GM18499 (cell line): Measurements from ENCODE around the gene HIC1.
A peak's percentile ranks its signal among the peaks of the same experiment; 100 is the strongest.

Source experiments
- ATAC-seq: cut with Tn5 transposase; IDR thresholded peaks from one replicate; pipeline ENCODE4 v1.9.1; 2021; ENCODE audit warnings: moderate number of reproducible peaks; ENCODE audit not compliant: insufficient read depth, unreplicated experiment

The HIC1 gene

DNA sequence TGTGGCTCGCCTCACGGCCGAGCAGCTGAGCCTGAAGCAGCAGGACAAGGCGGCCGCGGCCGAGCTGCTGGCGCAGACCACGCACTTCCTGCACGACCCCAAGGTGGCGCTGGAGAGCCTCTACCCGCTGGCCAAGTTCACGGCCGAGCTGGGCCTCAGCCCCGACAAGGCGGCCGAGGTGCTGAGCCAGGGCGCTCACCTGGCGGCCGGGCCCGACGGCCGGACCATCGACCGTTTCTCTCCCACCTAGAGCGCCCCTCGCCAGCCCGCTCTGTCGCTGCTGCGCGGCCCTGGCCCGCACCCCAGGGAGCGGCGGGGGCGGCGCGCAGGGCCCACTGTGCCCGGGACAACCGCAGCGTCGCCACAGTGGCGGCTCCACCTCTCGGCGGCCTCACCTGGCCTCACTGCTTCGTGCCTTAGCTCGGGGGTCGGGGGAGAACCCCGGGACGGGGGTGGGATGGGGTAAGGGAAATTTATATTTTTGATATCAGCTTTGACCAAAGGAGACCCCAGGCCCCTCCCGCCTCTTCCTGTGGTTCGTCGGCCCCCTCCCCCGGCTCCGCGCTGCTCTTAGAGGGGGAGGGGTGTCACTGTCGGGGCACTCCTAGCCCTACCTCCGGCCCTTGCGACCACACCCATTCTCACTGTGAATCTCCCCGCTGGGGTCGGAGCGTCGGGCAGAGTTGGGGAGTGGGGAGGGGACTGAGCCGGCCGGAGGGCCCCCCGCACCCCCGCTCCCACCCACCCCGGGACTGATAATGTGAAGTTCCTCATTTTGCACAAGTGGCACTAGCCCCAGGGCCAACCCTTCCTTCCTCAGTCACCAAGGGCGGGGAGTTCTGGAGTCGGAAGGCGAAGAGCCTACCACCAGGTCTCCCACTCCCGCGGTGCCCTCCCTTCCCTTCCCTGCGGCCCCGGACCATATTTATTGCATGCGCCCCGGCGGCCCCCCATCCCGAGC is 4.0 kb downstream of the HIC1 start:
- no peak for ATAC-seq

DNA sequence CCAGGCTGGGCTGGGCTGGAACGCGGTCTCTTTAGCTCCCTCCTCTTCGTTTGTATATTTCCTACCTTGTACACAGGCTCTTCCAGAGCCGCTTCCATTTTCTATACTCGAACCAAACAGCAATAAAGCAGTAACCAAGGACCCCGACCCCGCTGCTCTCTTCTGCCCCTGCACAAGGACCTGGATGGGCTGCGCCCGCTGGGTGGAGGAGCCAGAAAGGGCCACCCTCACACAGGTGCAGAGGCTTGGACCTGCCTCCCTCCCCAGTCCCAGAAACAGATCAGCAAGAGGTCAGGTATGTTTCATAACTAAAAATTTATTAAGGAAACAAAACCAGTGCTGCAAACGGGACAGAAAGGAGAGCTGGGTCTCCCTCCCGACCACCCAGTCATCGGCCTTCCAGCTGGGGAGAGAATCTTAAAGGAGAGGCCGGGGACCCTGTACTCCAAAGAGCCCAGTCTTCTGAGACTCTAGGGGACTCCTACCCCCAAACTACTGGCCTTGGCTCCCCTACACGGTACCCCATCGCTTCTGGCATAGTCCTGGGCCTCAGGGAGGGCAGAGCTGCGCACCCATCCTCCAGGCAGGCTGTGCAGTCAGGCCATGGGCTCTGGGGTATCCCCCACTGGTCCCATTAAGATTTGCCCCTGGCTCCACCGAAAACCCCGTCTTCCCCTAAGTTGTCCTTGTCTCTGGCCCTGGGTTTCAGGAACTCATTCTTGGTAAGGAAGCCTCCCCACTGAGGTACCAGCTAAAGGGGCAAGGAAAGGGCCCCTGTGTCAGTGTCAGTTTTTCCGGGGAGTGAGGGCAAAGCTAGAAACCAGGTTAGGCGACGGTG is 4.9 kb downstream of the HIC1 start:
- no peak for ATAC-seq

DNA sequence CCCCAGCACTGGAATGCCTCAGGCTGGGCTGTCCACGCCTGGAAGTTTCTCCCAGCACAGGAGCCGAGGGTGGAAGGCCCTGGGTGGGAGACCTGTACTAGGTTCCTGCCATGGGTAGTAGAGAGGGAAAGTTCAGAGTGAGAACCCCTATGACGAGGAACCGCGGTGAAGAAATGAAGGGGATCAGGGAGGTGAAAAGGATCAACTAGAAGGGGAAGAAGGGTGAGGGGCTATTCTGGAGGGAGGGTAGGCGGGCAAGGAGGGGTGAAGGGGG is 5.4 kb downstream of the HIC1 start:
- no peak for ATAC-seq

DNA sequence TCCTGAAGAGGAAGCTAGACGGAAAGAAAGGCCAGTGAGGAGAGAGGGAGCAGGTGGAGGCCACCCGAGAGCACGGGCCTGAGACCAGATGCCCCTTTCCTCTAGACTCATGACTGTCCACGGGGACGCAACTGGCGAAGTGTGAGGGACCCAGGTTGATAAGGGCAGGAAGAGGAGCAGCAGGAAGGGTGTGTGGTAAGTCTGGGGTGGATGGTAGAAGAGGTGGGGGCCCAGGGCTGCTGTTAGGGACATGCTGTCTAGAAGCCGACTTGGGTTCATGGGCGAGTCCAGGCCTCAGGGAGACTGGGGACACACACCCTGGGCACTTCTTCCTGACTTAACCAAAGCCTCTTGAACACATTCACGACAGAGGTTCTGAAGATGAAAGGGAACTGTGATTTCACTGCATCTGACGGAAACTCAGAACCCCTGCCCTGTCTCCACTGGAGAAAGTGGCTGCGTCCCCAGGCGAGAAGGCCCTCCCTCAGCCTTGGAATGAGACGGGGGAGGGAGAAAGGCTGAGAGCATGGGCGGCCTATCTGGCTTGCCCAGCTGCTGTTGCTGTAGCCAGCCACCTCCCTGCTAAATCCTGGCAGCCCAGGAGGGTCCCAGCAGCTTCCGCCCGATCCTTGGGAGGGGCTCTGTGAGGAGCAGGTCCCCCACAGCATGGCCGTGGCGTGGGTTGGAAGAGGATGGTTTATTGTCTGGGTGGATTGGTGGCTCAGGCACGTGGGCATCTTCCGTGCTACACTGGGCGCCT is 6.0 kb downstream of the HIC1 start:
- no peak for ATAC-seq

DNA sequence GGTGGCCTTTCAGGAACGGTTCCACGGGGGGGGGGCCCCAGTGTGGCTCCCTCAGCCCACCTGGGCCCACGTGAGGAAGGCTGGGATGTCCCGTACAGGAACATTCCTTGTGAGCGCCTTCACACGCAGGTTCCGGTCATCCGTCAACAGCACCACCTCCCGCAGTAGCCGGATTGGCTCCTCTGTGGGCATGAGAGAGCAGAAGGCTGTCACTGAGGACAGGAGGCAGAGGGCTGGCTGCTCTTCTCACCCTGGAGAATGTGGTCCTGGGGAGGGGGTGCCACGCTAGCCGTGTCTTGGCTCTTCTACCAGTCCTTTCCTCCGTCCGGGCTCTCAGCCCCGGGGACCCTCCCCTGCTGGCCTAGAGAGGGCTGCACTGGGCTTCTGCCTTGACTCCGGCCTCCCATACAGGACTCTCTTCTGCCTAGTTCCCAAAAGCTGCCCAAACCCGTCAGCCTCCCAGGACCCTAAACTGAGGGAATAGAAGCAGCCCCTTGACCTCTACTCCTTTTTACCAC is 6.6 kb downstream of the HIC1 start:
- no peak for ATAC-seq

DNA sequence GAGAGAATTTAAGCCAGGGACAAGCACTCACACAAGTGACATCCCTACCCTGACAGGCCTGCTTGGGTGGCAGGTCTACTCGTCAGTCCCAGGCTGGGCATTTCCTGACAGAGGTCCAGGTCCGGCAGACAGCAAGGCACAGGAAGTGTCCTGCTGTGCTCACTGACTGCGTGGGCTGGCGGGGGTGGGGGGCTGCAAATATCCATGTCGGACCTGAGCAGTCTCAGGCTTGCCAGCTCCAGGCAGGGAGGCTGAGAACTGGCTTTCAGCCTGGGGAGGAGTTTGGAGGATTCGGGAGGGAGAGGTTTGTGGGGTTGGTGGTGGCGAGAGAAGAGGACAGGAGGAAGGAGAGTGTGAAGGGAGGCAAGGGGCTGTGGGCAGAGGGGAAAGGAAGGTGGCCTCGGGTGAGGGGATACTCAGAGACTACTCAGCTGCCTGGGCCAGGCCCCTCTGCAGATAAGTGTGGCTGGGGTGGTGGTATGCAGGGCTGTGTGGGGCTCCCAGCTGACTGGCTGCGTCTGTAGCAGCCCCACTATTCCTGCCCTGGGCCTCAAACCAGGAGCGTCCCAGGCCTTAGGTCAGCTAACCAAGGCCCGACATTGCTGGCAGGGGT is 7.8 kb downstream of the HIC1 start:
- ATAC-seq = no peak

DNA sequence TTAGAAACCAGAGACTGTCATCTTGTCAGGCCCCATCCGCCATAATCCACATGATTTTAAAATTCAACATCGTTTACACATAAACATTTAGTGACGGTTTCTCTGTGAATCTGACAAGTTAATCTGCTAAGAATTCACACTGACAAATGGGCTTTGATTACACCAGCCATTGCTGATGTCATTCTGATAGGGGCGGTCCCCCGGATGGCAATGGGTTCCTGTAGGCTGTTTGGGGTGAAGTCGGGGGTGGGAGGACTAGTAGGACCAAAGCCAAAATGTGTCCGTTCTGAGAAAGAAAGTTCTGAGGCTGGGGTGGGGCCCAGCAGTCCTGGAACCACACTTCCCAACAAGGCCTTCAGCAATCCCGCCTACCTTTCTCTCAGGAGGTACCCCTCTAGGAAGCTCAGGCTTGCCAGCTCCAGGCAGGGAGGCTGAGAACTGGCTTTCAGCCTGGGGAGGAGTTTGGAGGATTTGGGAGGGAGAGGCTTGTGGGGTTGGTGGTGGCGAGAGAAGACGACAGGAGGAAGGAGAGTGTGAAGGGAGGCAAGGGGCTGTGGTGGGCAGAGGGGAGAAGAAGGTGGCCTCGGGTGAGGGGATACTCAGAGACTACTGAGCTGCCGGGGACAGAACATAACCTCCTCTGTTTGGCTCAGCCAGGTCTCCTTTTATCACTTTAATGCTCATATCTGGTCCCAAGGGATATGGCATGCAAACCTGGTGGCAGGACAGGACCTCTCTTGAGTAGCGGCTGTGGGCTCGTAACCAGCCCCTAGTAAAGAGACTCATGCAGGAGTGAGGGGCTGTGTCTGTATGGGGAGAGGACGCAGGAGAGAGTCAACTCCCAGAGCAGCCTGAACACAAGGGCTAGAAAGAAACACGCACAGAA is 8.6 kb downstream of the HIC1 start:
- no peak for ATAC-seq

DNA sequence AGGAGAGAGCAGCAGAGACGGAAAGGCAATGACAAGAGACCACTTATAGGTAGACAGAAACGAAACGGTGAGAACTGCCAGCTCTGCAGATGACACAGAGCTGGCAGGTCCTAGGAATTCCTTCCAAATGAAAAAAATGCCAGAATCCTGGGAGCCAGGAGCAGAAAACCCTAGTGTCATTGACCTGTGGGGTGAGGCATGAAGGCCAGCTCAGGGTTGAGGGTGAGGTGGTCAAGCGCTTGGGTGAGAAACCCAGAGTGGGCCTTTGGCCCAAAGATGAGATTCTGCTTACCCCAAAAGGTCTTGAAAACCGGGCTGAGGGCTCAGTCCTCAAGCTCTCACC is 9.2 kb downstream of the HIC1 start:
- no peak for ATAC-seq

DNA sequence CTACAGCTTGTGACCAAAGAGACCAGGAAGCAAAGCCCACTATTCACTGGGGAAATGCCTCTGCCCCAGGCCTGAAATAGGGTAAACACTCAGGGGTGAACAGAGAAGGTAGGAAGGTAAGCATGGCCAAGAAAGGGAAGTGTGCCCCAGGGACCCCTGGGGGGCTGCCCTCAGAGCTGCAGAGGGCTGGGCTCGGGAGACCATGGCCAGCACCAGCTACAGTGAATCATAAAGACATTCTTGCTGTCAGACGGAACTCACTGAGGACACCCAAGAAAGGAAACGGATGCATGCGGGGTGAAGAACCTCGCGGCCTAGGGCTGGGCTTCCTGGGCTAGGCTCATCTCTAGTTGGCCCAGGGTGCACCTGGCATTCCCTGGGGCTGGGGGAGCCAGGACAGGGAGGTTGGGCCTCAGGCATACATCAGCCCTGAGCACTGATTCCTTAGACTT is 9.6 kb downstream of the HIC1 start:
- ATAC-seq = no peak

DNA sequence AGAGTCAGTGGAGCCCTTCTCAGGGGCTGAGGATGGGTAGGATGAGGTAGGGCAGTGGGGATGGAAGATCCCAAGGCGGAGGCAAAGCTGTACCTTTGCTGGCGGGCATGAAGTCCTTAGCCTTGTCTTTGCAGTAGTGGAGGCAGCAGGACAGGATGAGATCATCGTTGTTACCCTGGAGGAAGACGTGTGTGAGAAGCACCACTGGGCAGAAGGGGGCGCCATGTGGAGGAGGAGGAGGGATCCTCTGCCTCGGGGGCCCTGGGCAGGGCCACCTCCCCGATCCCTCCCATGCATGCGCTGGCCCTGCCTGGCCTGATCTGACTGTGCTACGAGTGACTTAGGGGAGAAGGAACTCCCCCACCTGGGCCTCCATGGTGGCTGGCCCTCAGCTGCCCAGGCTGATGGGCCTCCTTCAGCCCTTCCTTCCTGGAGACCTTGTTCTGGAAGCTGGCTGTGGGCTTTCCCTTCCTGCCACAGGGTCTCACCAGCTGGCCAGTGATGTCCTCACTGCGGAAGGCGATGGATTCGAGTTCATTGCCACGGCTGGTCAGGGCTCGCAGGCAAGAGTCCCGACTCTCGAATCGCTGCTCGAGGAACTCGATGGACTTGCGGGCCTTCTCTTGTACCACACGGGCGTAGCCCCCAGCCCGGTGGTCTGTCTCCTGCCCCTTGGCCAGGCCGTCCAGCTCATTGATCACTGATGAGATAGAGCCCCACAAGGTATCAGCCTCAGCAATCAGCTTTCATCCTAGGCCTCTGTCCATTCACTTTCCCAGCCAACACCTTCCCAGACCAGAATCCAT is 10.3 kb downstream of the HIC1 start:
- ATAC-seq = no peak

DNA sequence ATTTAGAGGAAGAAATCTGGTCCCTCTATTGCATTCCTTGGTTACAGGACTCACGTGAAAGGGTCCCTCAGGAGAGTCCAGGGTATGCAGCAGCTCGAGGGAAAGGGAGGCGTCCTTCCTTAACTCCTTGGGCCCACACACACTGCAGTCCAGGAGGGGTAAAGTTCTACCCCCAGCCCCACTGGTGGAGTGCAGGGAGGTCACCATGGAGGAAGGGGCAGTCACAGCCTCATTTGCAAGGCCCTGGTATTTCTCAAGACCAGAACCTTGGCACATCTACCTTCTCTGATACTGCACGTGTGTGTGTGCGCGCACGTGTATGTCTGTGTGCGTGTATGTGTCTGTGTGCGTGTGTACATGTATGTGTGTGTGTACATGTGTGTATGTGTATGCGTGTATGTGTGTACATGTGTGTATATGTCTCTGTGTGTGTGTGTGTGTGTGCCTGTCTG is 11.1 kb downstream of the HIC1 start:
- ATAC-seq = no peak

DNA sequence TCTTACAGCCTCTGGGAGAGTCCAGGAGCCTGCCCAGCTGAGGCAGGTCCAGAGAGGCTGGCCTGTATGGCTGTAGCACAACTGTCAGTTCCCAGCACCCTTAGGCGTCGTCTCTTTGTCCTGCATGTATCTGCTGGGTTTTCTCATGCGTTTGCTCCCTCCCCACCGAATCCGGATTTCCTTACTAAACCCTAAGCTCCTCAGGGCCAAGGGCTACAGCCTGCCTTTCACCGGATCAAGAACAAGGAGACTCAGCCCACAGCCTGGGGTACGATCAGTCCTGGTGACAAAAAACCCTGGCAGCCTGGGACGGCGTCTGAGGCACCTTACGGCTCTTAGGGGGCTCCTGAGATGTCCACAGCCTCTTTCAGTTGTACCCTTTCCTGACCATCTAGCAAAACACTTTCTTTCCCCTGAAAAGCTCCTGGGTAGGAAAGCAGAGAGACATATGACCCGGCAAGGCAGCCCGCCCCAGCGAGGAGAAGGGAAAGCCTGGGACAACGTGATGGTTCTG is 12.2 kb downstream of the HIC1 start:
- ATAC-seq = no peak

DNA sequence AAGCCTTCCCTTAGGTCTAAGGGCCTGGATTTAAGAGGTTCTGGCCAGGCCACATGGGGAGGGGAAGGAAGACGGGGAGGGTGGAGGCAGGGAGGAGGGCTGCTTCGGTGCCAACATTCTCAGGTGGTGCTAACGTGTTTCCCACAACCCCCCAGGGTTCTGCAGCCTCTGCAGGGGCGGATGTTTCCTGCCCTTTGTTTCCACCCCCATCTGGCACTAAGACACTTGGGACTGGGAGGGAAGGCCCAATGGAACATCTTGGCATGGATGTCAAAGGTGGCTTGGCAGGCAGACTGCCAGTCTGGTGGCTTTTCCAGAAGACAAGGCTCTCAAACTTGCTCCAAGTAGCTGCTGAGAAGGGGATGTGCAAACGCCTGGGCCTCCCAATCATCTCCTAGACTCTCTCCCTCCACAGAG is 12.7 kb downstream of the HIC1 start:
- no peak for ATAC-seq

DNA sequence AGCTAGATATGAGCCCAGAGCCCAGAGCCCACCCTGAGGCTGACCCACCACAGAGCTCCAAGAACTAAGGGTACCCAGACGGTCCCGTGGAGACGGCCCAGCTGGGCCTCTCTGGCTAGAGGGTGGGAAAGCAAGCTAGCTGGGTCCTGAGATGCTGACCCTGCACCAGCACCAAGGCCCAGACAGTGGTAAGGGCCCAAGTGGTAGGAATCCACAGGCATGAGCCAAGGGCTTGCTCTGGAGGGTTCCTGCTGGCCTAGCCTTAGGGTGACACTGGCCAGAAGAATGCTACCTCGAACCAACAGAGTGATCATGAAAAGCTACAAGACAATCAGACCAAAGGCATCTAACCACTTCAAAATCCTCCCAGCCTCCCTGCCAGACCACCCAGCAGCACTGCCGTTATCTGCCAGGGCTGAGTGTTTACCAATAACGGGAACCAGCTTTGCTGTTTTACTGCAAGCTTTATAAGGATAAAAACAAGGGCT is 13.2 kb downstream of the HIC1 start:
- ATAC-seq = no peak

DNA sequence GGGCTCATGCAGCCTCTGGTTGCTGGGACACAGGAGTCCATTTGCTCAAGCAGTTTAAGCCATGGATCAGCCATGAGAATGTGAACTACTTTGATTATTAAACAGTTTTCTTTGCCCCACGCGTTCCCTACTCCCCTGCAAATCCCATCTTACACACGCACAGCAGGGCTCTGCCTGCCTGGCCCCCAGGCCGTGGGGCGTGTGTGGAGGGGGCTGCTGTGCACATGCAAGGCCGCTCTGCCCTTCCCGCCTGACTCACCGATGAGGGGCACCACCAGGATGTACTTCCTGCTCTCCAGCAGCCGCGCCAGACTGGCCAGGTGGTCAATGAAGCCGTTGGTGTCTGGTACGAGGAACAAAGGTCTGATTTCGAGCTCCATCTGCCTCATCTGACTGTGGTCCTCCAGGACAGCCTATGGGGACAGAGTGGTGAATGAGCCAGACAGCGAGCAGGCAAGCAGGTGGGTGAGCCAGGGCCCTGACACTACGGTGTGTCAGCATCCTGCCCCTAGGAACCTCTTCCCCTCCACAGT is 13.7 kb downstream of the HIC1 start:
- no peak for ATAC-seq

DNA sequence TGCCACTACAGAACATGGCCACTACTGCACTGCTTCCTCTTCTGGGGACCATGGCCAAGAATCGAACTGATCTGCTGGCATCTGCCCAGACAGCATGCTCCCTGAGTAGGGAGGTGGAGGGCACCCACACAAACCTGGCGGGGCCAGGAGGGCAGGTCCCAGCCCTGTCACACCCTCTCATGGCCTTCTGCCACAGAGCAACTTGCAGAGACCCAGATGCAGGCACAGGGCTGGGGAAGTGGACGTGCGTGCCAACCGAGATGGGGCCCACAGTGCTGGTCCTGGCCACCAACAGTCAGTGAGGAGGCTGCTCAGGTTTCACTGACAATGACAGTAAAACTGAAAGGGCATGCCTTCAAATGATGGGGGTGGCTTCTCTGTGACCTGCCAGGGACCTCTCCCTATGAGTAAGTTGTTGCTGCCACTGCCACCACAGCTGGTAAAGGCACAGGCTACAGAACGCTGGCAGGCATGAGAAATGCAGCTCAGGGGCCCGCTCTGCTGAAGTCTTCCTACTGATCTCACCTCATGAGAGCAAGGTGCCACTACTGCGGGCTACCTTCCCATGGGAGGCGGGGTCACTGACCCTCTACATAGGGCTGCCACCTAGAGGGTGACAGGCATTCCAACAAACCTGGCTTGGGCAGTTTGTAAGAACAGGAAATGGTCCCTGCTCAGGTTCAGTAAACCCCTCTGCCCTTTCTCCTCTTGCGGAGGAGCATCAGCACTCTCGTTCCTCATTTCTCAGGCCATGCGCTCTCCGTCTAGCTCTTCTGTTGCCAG is 15.5 kb downstream of the HIC1 start:
- peak; percentile 43 for ATAC-seq

DNA sequence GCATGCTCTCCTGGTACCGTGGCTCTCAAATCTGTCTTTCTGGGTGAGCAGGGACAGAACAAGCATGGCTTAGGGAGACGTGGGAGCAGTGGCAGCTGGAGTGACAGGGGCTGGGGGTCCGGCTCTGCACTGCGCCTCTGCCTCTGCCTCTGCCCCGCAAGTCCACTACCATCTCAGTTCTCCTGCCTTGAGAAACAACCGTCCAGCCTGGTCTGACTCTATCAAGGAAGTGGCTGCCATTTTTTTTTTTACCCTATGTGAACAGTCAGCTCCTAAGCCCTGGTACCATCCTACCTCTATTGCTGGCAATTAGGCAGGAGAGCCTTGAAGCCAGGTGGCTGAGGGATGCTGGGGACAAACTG is 16.1 kb downstream of the HIC1 start:
- no peak for ATAC-seq
